ENCODE results near the gene MRAS.

DNA sequence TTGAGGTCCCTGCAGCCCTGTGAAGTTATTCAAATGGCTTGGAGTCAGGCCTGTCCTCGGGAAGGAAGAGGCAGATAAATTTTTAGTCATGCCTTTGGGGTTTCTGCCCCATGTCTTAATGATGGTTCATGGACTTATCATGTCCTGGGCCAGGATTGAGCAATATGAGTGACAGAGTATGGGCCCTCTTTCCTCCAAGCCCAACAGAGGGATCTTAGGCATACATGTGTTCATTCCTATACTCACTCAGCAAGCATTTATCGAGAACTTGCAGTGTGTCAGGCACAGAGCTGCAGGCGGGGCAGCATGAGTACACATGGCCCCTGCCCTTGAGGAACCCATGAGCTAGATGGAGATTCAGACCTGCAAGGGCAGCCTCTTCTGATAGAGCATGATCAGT, 92.2 kb downstream of the MRAS start:
- TF ChIP-seq POLR2A (IDR thresholded peaks at IDR 0.05; ENCODE audit: extremely low read depth, insufficient read length) (no peak), CTCF (IDR thresholded peaks at IDR 0.05; ENCODE audit: low read depth, low read length) (no peak), MYC (IDR thresholded peaks at IDR 0.05; ENCODE audit: low read depth, low read length) (no peak)

All from NB4 (cell line).